HCT116 (cell line): Measurements from ENCODE around the gene INIP. TPM values are rescaled to one million over a fixed set of nuclear protein-coding genes. Genes with fewer than 3 reads are reported as not detected.

Experiments
- ATAC-seq: fragments of 200-7000 bp; cut with Tn5 transposase; 2 replicates; pipeline ENCODE4 v1.9.1; 2020; ENCODE audit warnings: mild to moderate bottlenecking, moderate library complexity
- BruUV-seq: library from RNA; stranded (reverse); fragments of 400-500 nt; replicated peaks from 2 replicates; lab custom pipeline; 2021; lab: Mats Ljungman, UMichigan
- CTCF ChIA-PET: fragments of 300-600 bp; sonication (Branson Sonifier 250); formaldehyde crosslinking; loops from one replicate; lab custom pipeline; 2021; ENCODE audit warnings: antibody characterized with exemption; lab: Charles Lee
- POLR2A ChIA-PET: fragments of 300-600, 350-600 bp; sonication (Branson Sonifier 250); formaldehyde crosslinking; loops from one replicate; lab custom pipeline; 2021; ENCODE audit warnings: antibody characterized with exemption; lab: Charles Lee
- RAD21 ChIA-PET, 2 experiments: fragments of 300-600 bp; sonication (Branson Sonifier 250); formaldehyde crosslinking; loops; one replicate each; lab custom pipeline; 2023; ENCODE audit warnings: low total read pairs in 2 of 2; ENCODE audit not compliant: uncharacterized antibody in 2 of 2, unreplicated experiment in 2 of 2, low non-redundant PET in 1 of 2; lab: Charles Lee
- DNase-seq: peaks from one replicate; pipeline ENCODE4 v3.0.0-alpha.2; 2010; ENCODE audit warnings: low read depth, low spot score
- H2AFZ ChIP-seq: fragments of 200-600 bp; shearing (Covaris generic), sonication (generic); 2 replicates; pipeline ENCODE4 v1.6.1; 2017; ENCODE audit warnings: low read depth, mixed run types, mixed read lengths, antibody characterized with exemption, low read length; ENCODE audit not compliant: poor library complexity, severe bottlenecking
- H3K27ac ChIP-seq: 2 replicates; pipeline ENCODE4 v1.5.1; 2012; ENCODE audit warnings: low read depth, low read length
- H3K27me3 ChIP-seq: fragments of 200-600 bp; sonication (generic); 2 replicates; pipeline ENCODE4 v1.6.1; 2016; ENCODE audit warnings: mixed run types, low read length, mixed read lengths; ENCODE audit not compliant: insufficient read depth
- H3K36me3 ChIP-seq, 2 experiments: fragments of 200-500 bp in 1 of 2; fragments of 200-600 bp in 1 of 2; sonication (Bioruptor generic) in 1 of 2; sonication (generic) in 1 of 2; 2 replicates each; pipeline versions ENCODE4 v1.5.1 to v1.6.1; 2014 to 2016; ENCODE audit warnings: low read length in 2 of 2, inconsistent platforms in 1 of 2, mixed read lengths in 1 of 2, mixed run types in 1 of 2; ENCODE audit not compliant: insufficient read depth in 2 of 2, control insufficient read depth in 1 of 2
- H3K4me1 ChIP-seq, 2 experiments: fragments of 200-600 bp in 1 of 2; sonication (generic) in 1 of 2; 2 replicates each; pipeline versions ENCODE4 v1.5.1 to v1.6.1; 2012 to 2017; ENCODE audit warnings: low read length in 2 of 2, inconsistent platforms in 1 of 2, mild to moderate bottlenecking in 1 of 2, mixed read lengths in 1 of 2, mixed run types in 1 of 2, moderate library complexity in 1 of 2; ENCODE audit not compliant: insufficient read depth in 2 of 2, control insufficient read depth in 1 of 2
- H3K4me2 ChIP-seq: fragments of 200-600 bp; sonication (generic); 2 replicates; pipeline ENCODE4 v1.6.1; 2017; ENCODE audit warnings: mixed run types, low read length, mixed read lengths
- H3K4me3 ChIP-seq, 2 experiments: fragments of 200-600 bp in 1 of 2; sonication (generic) in 1 of 2; replicated peaks in 1 of 2; 2 replicates each; pipeline ENCODE4 v1.5.1; 2011 to 2016; ENCODE audit warnings: low read length in 2 of 2, control low read depth in 1 of 2, low read depth in 1 of 2, mild to moderate bottlenecking in 1 of 2, mixed read lengths in 1 of 2, mixed run types in 1 of 2
- H3K79me2 ChIP-seq: fragments of 200-600 bp; sonication (generic); 2 replicates; pipeline ENCODE4 v1.6.1; 2017; ENCODE audit warnings: mild to moderate bottlenecking, mixed run types, low read length, moderate library complexity, mixed read lengths; ENCODE audit not compliant: insufficient read depth
- H3K9ac ChIP-seq: fragments of 200-600 bp; sonication (generic); 2 replicates; pipeline ENCODE4 v1.6.1; 2016; ENCODE audit warnings: low read length, mixed read lengths
- H3K9me2 ChIP-seq: fragments of 200-600 bp; sonication (generic), shearing (Covaris generic); 2 replicates; pipeline ENCODE4 v1.6.1; 2017; ENCODE audit warnings: mixed run types, mild to moderate bottlenecking, moderate library complexity; ENCODE audit not compliant: insufficient read depth
- H3K9me3 ChIP-seq, 2 experiments: fragments of 200-500 bp in 1 of 2; fragments of 200-600 bp in 1 of 2; sonication (Bioruptor generic) in 1 of 2; sonication (generic) in 1 of 2; 2 replicates each; pipeline ENCODE4 v1.6.1; 2014 to 2017; ENCODE audit warnings: low read length in 2 of 2, mixed read lengths in 2 of 2, inconsistent platforms in 1 of 2, low read depth in 1 of 2, mild to moderate bottlenecking in 1 of 2, mixed run types in 1 of 2, moderate library complexity in 1 of 2; ENCODE audit not compliant: control insufficient read depth in 1 of 2, insufficient read depth in 1 of 2
- H4K20me1 ChIP-seq: fragments of 200-600 bp; sonication (generic), shearing (Covaris generic); 2 replicates; pipeline ENCODE4 v1.6.1; 2017; ENCODE audit warnings: mixed run types, mild to moderate bottlenecking, moderate library complexity; ENCODE audit not compliant: insufficient read depth
- ATF3 ChIP-seq: IDR thresholded peaks from 2 replicates; pipeline ENCODE4 v1.6.1; 2012
- CBX3 ChIP-seq: IDR thresholded peaks from 2 replicates; pipeline ENCODE4 v1.6.1; 2012; ENCODE audit warnings: low read depth
- EGR1 ChIP-seq: IDR thresholded peaks from 2 replicates; pipeline ENCODE4 v1.6.1; 2012; ENCODE audit warnings: low read depth
- EZH2 ChIP-seq: fragments of 200-600 bp; sonication (generic); IDR thresholded peaks from 2 replicates; pipeline ENCODE4 v1.6.1; 2017; ENCODE audit warnings: antibody characterized with exemption, mixed run types
- EZH2phosphoT487 ChIP-seq: fragments of 200-600 bp; IDR thresholded peaks from 2 replicates; pipeline ENCODE4 v1.6.1; 2018; ENCODE audit warnings: antibody characterized with exemption, borderline replicate concordance
- JUND ChIP-seq: IDR thresholded peaks from 2 replicates; pipeline ENCODE4 v1.6.1; 2012
- MAX ChIP-seq: IDR thresholded peaks from 2 replicates; pipeline ENCODE4 v1.6.1; 2012
- POLR2A ChIP-seq: IDR thresholded peaks from 2 replicates; pipeline ENCODE4 v1.7.0; 2011; ENCODE audit warnings: borderline replicate concordance; ENCODE audit not compliant: insufficient read depth, insufficient read length; ENCODE audit errors: extremely low read depth
- POLR2AphosphoS5 ChIP-seq: IDR thresholded peaks from 2 replicates; pipeline ENCODE4 v1.6.1; 2011; ENCODE audit warnings: mild to moderate bottlenecking, low read depth, low read length, moderate library complexity
- RAD21 ChIP-seq: IDR thresholded peaks from 2 replicates; pipeline ENCODE4 v1.6.1; 2012; ENCODE audit warnings: low read depth, mild to moderate bottlenecking
- SIN3A ChIP-seq: IDR thresholded peaks from 2 replicates; pipeline ENCODE4 v1.6.1; 2012; ENCODE audit warnings: low read depth
- SP1 ChIP-seq: IDR thresholded peaks from 2 replicates; pipeline ENCODE4 v1.6.1; 2012; ENCODE audit warnings: low read depth
- TCF7L2 ChIP-seq: IDR thresholded peaks from 2 replicates; pipeline ENCODE4 v1.7.0; 2011; ENCODE audit warnings: borderline replicate concordance, inconsistent platforms; ENCODE audit not compliant: insufficient read depth, insufficient read length; ENCODE audit errors: extremely low read depth
- YY1 ChIP-seq: IDR thresholded peaks from 2 replicates; pipeline ENCODE4 v1.6.1; 2011; ENCODE audit warnings: low read length, low read depth, moderate library complexity, mild to moderate bottlenecking; ENCODE audit not compliant: insufficient replicate concordance; ENCODE audit errors: extremely low read depth
- ZBTB33 ChIP-seq: IDR thresholded peaks from 2 replicates; pipeline ENCODE4 v1.6.1; 2011; ENCODE audit warnings: mild to moderate bottlenecking, low read length, moderate library complexity; ENCODE audit not compliant: insufficient replicate concordance; ENCODE audit errors: extremely low read depth
- ZFX ChIP-seq: fragments of 450-650 bp; IDR thresholded peaks from 2 replicates; pipeline ENCODE4 v1.6.1; 2017
- ZNF274 ChIP-seq: fragments of 200-500 bp; sonication (Bioruptor generic); IDR thresholded peaks from 2 replicates; pipeline ENCODE4 v1.6.1; 2014; ENCODE audit warnings: mild to moderate bottlenecking, low read depth, low read length, inconsistent platforms
- intact Hi-C: fragments of 100-400 bp; cut with micrococcal nuclease; formaldehyde crosslinking; loops from 2 replicates; pipeline ENCODE4 v1.10.0; 2022
- total RNA-seq: library from RNA; stranded (reverse); gene quantifications from one replicate; pipeline ENCODE4 v1.2.1, GENCODE V29; 2021; ENCODE audit not compliant: unreplicated experiment

INIP gene
- total RNA-seq, 1 experiment from 2014 or later = 28.9 TPM

- ChIA-PET POLR2A (interaction anchor here (1.4 kb wide), 1 partner anchor 15 kb away, joined by 4 read pairs; no protein-coding TSS in a partner anchor), RAD21 (no interaction called here), CTCF (no interaction called here)
- intact Hi-C loops = loop anchor here (2.0 kb wide), 1 partner anchor 31 kb away; the partner anchor contains the start of gene INIP
- H3K36me3 ChIP-seq = no peaks in the 10 kb centered on the region
- H3K4me3 ChIP-seq = peak within 1 kb of the TSS; percentile 72 to 88
- DNase-seq (peak; percentile 62), ATAC-seq (peak; percentile 83)
- H3K9me3 ChIP-seq = no peaks in the 10 kb centered on the region
- TF ChIP-seq ATF3 (no peak), RAD21 (0 out of 2 replicates have a peak, but pooled peaks have one; percentile 12), ZFX (0 out of 2 replicates have a peak, but pooled peaks have one; percentile 37), YY1 (peak; percentile 38), SP1 (peak; percentile 54; the same call in 1 of the 2 replicates), EGR1 (peak; percentile 89), ZBTB33 (no peak), CBX3 (peak; percentile 61; the same call in 1 of the 2 replicates), EZH2 (no peak), POLR2AphosphoS5 (peak; percentile 98), SIN3A (peak; percentile 93), EZH2phosphoT487 (no peak), JUND (no peak), MAX (peak; percentile 89), TCF7L2 (no peak), POLR2A (peak; percentile 98), ZNF274 (no peak)
- BruUV-seq = TSS peak; percentile 86
- H3K9me2 ChIP-seq = no peaks in the 10 kb centered on the region
- peaks cover 22 to 51% of the 10 kb centered on the region in 2 experiments for H3K4me1 ChIP-seq
- H3K79me2 ChIP-seq = peaks cover 4% of the 10 kb centered on the region; the same call in 1 of the 2 replicates
- H3K4me2 ChIP-seq = peak within 1 kb of the TSS; percentile 87
- H3K27ac ChIP-seq = peak within 1 kb of the TSS; percentile 65
- no peak within 1 kb of the TSS for H2AFZ ChIP-seq
- no peaks in the 10 kb centered on the region for H4K20me1 ChIP-seq
- H3K27me3 ChIP-seq = no peaks in the 10 kb centered on the region
- peak within 1 kb of the TSS; percentile 79 for H3K9ac ChIP-seq
Measured at GRCh38 chr9:112750016-112750763, 32.3 kb upstream of the INIP start, which contains the start of gene SNX30. Gene SNX30, plus strand, starts transcription at chr9:112750760. Its CDS starts 242 bp downstream, at chr9:112751002.
